ENCODE measurements around the gene SHOC1. TPM values are rescaled to one million over a fixed set of nuclear protein-coding genes. Genes with fewer than 3 reads are reported as not detected.

Gene SHOC1
- total RNA-seq, 2 donors from 2014 or later = not detected

DNA sequence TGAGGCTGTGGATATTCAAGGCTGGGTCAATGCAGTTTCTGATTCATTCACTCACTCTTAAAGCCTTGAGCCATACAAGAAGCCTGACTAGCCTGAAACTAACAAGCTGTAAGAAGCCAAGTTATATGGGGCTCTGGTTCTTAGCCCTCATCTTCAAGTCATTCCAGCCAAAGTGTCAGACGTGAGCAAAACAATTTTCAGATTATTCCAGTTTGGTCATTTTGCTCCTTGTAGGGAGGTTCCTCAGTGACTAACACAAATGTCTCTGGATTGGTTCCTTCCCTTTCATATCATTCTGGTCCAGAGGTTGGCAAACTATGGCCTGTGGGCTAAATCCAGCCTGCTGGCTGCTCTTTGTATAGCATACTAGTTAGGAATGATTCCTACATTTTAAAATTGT lies 12.5 kb upstream of the SHOC1 start:
- no peak overlapping the region for H3K4me3 Mint-ChIP-seq
- H3K9me3 Mint-ChIP-seq = no peaks in the 10 kb centered on the region
- no peaks in the 10 kb centered on the region for H3K36me3 Mint-ChIP-seq (ENCODE audit: low read depth)
- Histone ChIP-seq H3K27ac (ENCODE audit: low read depth, low read length) (no peak overlapping the region), H3K9me3 (ENCODE audit: control insufficient read depth, low read length) (no peaks in the 10 kb centered on the region), H3K4me1 (ENCODE audit: control insufficient read depth, insufficient read depth, low read length) (no peaks in the 10 kb centered on the region), H3K36me3 (ENCODE audit: control insufficient read depth, insufficient read depth, low read length) (no peaks in the 10 kb centered on the region), H3K27me3 (ENCODE audit: control insufficient read depth, insufficient read depth, low read length, poor library complexity, severe bottlenecking) (peaks cover 38% of the 10 kb centered on the region), H3K4me3 (ENCODE audit: low read length) (no peak overlapping the region), H3K9ac (ENCODE audit: extremely low read depth, low read length, poor library complexity, severe bottlenecking) (no peak overlapping the region)
- no peak for DNase-seq
- H3K27me3 Mint-ChIP-seq (ENCODE audit: insufficient read depth) = peaks cover 68% of the 10 kb centered on the region
- no peak overlapping the region for H3K27ac Mint-ChIP-seq
- 85 to 100% methylated on average over 1 of the region's 1 CpG for WGBS, 2 experiments (ENCODE audit: insufficient coverage in 1 of 2, insufficient read length in 1 of 2)
- peak; percentile 29 for TF ChIP-seq CTCF (conservative IDR thresholded peaks at IDR 0.05)
- H3K4me1 Mint-ChIP-seq = peaks cover 11% of the 10 kb centered on the region

- TF ChIP-seq CTCF (conservative IDR thresholded peaks at IDR 0.05) = no peak
- H3K9me3 Mint-ChIP-seq = no peaks in the 10 kb centered on the region
- Histone ChIP-seq H3K36me3 (ENCODE audit: control insufficient read depth, insufficient read depth, low read length) (no peaks in the 10 kb centered on the region), H3K9ac (ENCODE audit: extremely low read depth, low read length, poor library complexity, severe bottlenecking) (no peak overlapping the region), H3K4me1 (ENCODE audit: control insufficient read depth, insufficient read depth, low read length) (no peaks in the 10 kb centered on the region), H3K9me3 (ENCODE audit: control insufficient read depth, low read length) (no peaks in the 10 kb centered on the region), H3K27me3 (ENCODE audit: control insufficient read depth, insufficient read depth, low read length, poor library complexity, severe bottlenecking) (peaks cover 41% of the 10 kb centered on the region), H3K27ac (ENCODE audit: low read depth, low read length) (no peak overlapping the region), H3K4me3 (ENCODE audit: low read length) (no peak overlapping the region)
- H3K27ac Mint-ChIP-seq = no peak overlapping the region
- DNase-seq = no peak
- H3K27me3 Mint-ChIP-seq (ENCODE audit: insufficient read depth) = peaks cover 69% of the 10 kb centered on the region
- 93% methylated on average over 2 of the region's 2 CpGs; no CpG with 5 or more reads in 1 of the 2 experiments for WGBS, 2 experiments (ENCODE audit: insufficient coverage in 1 of 2, insufficient read length in 1 of 2)
- no peak overlapping the region for H3K4me3 Mint-ChIP-seq
- no peaks in the 10 kb centered on the region for H3K36me3 Mint-ChIP-seq (ENCODE audit: low read depth)
- peaks cover 10% of the 10 kb centered on the region for H3K4me1 Mint-ChIP-seq
These were observed 11.5 kb upstream of the SHOC1 start for GRCh38 chr9:111806259-111806658.

DNA sequence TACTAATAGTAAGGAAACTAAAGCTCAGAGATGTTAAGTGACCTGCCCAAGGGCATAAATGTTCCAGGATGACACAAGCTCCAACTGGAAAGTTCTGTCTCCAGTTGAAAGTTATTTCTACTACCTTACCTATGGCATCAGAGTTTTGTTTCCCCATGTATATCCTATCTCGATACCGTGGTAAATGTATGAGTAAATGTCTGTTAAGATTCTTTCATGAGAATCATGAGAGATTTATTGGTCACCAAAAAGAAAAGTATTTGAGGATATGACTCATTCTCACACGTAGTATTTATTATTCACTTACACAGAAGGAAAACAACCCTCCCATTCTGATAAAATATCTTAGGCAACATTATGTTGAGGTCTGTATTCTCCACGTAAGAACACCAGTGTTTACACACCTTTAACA lies 11.1 kb upstream of the SHOC1 start:
- DNase-seq = no peak
- Mint-ChIP-seq H3K36me3 (ENCODE audit: low read depth) (no peaks in the 10 kb centered on the region), H3K9me3 (no peaks in the 10 kb centered on the region), H3K27ac (no peak overlapping the region), H3K27me3 (ENCODE audit: insufficient read depth) (peaks cover 67% of the 10 kb centered on the region), H3K4me1 (peaks cover 10% of the 10 kb centered on the region), H3K4me3 (no peak overlapping the region)
- H3K9ac ChIP-seq (ENCODE audit: extremely low read depth, low read length, poor library complexity, severe bottlenecking) = no peak overlapping the region
- H3K4me1 ChIP-seq (ENCODE audit: control insufficient read depth, insufficient read depth, low read length) = no peaks in the 10 kb centered on the region
- no peaks in the 10 kb centered on the region for H3K36me3 ChIP-seq (ENCODE audit: control insufficient read depth, insufficient read depth, low read length)
- no peak for TF ChIP-seq CTCF (conservative IDR thresholded peaks at IDR 0.05)
- no peaks in the 10 kb centered on the region for H3K9me3 ChIP-seq (ENCODE audit: control insufficient read depth, low read length)
- 87% methylated on average over 4 of the region's 4 CpGs; no CpG with 5 or more reads in 1 of the 2 experiments for WGBS, 2 experiments (ENCODE audit: insufficient coverage in 1 of 2, insufficient read length in 1 of 2)
- H3K27ac ChIP-seq (ENCODE audit: low read depth, low read length) = no peak overlapping the region
- peaks cover 41% of the 10 kb centered on the region for H3K27me3 ChIP-seq (ENCODE audit: control insufficient read depth, insufficient read depth, low read length, poor library complexity, severe bottlenecking)
- no peak overlapping the region for H3K4me3 ChIP-seq (ENCODE audit: low read length)

Data from endodermal cell (in vitro differentiated cells).